G401 (cell line): Measurements from ENCODE around the gene TNNI2. TPM values are rescaled to one million over a fixed set of nuclear protein-coding genes. Genes with fewer than 3 reads are reported as not detected.

Experiments used
- DNase-seq: peaks from one replicate; pipeline ENCODE4 v3.0.0-alpha.2; 2015; ENCODE audit warnings: low spot score
- in situ Hi-C: cut with HindIII; loops from 2 replicates; pipeline ENCODE4 v1.10.0; 2016; ENCODE audit warnings: low sequenced_read_pairs, mixed read lengths
- total RNA-seq: library from RNA; depleted of rRNA; stranded (reverse); fragments of >200 nt; shearing (Covaris generic); gene quantifications from 2 replicates; pipeline ENCODE4 v1.2.3, GENCODE V29; 2014

TNNI2 gene
- total RNA-seq, 1 experiment from 2014 or later, result not detected

GRCh38 chr11:1855886-1856265, 17.1 kb downstream of the TNNI2 start:
- in situ Hi-C loops, result no loop called here
- no peak for DNase-seq

DNA sequence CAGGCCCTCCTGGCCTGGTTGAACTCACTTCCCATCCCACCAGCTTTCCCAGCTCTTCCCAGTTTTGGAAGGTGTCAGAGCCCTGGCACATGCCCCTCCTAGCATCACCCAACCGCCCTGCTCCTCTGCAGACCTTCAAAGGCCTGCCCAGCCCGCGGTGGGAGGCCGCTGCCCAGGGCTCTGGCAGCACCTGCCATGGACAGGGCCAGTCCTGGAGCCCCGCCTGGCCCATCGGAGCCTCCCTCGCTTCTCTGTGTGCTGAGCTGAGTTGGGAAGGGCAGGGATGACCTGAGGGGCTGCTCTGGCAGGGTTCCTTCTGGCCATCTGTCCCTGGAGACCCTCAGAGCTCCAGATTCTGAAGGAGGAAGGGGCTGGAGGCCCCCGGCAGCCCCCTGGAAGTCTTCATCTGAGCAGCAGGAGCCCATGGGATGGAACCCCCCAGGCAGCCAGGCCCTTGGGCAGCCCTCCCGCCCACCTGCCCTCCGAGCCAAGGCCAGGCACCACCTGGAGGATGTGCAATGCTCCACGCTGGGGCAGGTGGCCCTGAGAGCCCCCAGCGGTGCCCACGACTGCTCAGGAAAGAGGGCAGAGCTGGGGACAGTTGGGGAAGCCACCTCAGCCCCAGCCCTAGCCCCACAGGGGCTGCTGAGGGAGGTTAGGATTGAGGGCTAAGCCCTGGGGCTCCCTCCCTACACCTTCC, 17.7 kb downstream of the TNNI2 start:
- DNase-seq, result no peak
- in situ Hi-C loops, result no loop called here

GRCh38 chr11:1857064-1857463, 18.3 kb downstream of the TNNI2 start:
- in situ Hi-C loops, result no loop called here
- no peak for DNase-seq

DNA sequence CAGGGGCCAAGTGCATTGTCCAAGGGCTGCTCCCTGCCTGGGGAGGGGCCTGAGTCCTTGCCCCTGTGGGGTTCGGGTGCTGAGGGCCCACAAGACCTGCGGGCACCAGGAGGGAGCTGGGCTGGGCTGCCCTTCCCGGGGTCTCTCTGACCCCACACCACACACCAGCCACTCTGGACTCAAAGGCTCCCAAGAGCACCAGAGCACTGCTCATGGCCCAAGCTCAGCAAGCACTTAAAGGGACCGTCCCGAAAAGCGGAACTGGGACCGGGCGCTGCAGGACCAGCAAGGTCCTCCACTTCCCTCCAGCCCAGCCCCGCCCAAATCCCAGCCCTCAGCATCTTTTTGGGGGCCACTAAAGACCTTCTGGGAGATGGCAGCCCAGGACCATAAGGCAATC, 19.4 kb downstream of the TNNI2 start:
- in situ Hi-C loops, result no loop called here
- DNase-seq, result no peak

- DNase-seq, result no peak
- in situ Hi-C loops, result no loop called here
These were observed 19.8 kb downstream of the TNNI2 start for GRCh38 chr11:1858576-1858975.

DNA sequence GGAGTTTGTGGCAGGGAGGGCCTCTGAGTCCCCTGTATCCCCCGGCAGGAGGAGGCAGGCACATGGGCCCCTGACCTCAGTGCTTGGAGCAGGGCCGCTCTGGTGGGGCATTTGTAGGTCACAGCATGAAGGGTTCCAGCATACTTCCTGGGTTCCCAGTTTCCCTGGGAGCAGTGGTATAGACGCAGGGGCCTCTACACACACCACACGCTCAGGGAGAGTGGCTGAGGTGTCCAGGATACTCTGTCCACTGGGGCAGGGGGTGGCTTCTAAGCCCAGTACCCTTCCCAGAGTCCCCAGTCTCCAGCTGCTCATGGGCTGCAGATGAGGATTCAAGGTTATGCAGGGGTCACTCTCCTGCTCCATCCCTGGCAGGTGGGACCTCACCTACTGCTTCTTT, 20.2 kb downstream of the TNNI2 start:
- DNase-seq, result no peak
- in situ Hi-C loops, result no loop called here

- no peak for DNase-seq
- in situ Hi-C loops, result no loop called here
These were observed 21.3 kb downstream of the TNNI2 start for GRCh38 chr11:1860108-1860507.

GRCh38 chr11:1861435-1862411, 22.9 kb downstream of the TNNI2 start:
- no peak for DNase-seq
- in situ Hi-C loops, result no loop called here

- no peak for DNase-seq
- in situ Hi-C loops, result no loop called here
These were observed 24.0 kb downstream of the TNNI2 start for GRCh38 chr11:1862588-1863351.

GRCh38 chr11:1863352-1864216, 24.8 kb downstream of the TNNI2 start:
- peak; percentile 9 for DNase-seq
- in situ Hi-C loops, result no loop called here

DNA sequence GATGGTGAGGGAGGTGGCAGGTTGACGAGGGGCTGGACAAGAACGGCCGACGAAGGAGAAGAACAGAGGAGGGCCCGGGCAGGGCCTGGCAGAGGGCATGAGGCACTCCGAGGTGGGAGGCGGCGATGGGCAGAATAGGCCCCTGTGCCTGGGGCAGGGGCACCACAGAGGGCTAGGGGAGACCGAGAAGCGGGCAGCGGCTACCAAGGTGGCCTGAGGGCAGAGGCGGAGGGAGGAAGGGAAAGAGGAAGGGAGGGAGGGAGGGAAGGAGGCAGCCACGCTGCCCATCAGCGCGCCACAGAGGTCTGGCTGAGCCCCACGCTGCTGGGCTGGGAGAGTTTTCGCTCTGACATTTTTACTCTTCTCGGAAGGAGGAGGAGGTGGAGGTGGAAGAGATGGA, 25.4 kb downstream of the TNNI2 start:
- in situ Hi-C loops, result no loop called here
- DNase-seq, result no peak

DNA sequence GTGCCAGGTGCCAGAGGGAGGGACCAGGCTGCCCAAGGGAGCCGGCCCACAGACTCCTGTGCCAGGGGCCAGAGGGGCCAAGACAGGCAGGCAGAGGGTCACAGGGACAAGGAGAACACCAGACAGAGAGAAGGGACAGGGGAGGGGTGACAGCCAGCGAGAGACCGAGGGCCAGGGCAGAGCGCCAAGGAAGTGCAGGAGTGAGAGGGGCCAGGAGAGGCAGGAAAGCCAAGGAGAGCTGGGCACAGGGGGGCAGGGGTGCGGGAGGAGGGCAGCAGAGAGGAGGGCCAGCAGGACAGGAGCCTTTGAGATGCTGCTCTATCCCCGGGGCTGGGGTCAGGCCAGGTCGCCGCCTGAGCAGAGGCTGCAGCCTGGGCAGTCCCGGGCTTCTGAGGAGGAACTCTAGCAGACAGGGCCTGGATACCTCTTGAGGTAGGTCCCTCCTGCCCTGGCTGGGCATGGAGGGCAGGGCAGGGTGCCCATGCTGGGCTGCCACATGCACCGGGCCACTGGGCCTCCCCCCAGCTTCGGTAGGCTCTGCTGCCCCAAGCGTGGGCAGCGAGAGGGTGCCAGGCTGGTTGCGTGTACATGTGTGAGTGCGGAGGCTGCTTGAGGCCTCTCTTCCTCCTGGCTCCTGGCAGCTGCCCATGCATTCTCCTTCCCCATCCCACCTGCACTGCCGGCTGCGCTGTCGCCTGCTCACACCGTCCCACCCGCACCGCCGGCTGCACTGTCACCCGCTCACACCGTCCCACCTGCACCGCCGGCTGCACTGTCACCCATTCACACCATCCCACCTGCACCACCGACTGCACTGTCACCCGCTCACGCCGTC, 26.3 kb downstream of the TNNI2 start:
- no peak for DNase-seq
- in situ Hi-C loops, result no loop called here

DNA sequence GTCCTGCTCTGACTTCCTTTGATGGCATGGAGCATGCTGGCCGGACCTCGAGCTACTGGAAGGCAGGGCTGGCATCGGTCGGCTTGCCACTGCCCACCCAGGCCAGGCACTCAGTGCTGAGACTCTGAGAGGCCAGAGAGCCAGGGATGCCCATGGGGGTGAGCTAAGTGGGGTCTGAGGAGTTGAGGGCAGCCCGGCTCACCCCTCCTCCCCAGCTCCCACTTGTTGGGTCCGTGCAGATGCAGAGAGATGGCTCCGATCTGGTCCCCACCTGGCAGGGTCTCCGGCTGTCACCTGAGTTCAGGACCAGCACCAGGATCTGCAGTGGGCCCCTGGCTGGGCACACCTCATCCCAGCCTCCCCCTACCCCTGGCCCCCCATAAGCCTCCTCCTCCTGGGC, 27.4 kb downstream of the TNNI2 start:
- no peak for DNase-seq
- in situ Hi-C loops, result no loop called here

GRCh38 chr11:1866776-1867175, 28.0 kb downstream of the TNNI2 start:
- in situ Hi-C loops, result no loop called here
- no peak for DNase-seq

DNA sequence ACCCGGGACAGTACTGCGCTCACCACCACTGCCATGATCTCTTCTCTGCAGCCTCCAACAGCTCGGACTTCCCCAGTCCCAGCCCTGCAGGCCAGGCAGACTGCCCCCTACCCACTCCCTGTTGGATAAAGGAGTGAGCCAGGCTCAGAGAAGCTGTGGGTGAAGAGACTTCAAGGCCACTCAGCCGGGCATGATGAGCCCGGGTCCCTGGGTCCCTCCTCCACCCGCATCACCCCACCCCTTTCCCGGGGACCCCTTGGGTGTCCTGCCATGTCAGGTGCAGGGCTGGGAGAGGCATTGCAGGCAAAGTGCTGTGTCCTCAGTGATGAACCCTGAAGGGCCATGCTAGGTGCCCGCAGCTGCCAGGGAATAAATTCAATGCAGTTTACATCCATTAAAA, 28.6 kb downstream of the TNNI2 start:
- DNase-seq, result no peak
- in situ Hi-C loops, result no loop called here

GRCh38 chr11:1868056-1868635, 29.4 kb downstream of the TNNI2 start:
- no peak for DNase-seq
- in situ Hi-C loops, result no loop called here

GRCh38 chr11:1868636-1869291, 30.0 kb downstream of the TNNI2 start:
- in situ Hi-C loops, result no loop called here
- no peak for DNase-seq
